ENCODE measurements around the gene DZIP1.

DZIP1 gene

GRCh38 chr13:95659500-95659899, 15.0 kb upstream of the DZIP1 start:
- Histone ChIP-seq H3K36me3 (ENCODE audit: insufficient read depth, low read length) (no peaks in the 10 kb centered on the region), H3K9me3 (ENCODE audit: control insufficient read depth, insufficient read depth, low read length) (peaks cover 4% of the 10 kb centered on the region; the same call in 1 of the 2 replicates), H3K9ac (ENCODE audit: low read depth, low read length) (no peak overlapping the region), H3K4me1 (ENCODE audit: insufficient read depth, low read length) (no peaks in the 10 kb centered on the region)

GRCh38 chr13:95656386-95657015, 12.0 kb upstream of the DZIP1 start:
- H3K36me3 ChIP-seq (ENCODE audit: insufficient read depth, low read length), result no peaks in the 10 kb centered on the region
- H3K9ac ChIP-seq (ENCODE audit: low read depth, low read length), result no peak overlapping the region
- H3K9me3 ChIP-seq (ENCODE audit: control insufficient read depth, insufficient read depth, low read length), result peaks cover 3% of the 10 kb centered on the region; the same call in 1 of the 2 replicates
- peaks cover 6% of the 10 kb centered on the region; the same call in 1 of the 2 replicates for H3K4me1 ChIP-seq (ENCODE audit: insufficient read depth, low read length)

GRCh38 chr13:95652821-95653220, 8.3 kb upstream of the DZIP1 start:
- H3K9me3 ChIP-seq (ENCODE audit: control insufficient read depth, insufficient read depth, low read length), result peaks cover 3% of the 10 kb centered on the region
- H3K9ac ChIP-seq (ENCODE audit: low read depth, low read length), result no peak overlapping the region
- H3K36me3 ChIP-seq (ENCODE audit: insufficient read depth, low read length), result no peaks in the 10 kb centered on the region
- H3K4me1 ChIP-seq (ENCODE audit: insufficient read depth, low read length), result peaks cover 6% of the 10 kb centered on the region; the same call in 1 of the 2 replicates

GRCh38 chr13:95652244-95652764, 7.8 kb upstream of the DZIP1 start:
- H3K9ac ChIP-seq (ENCODE audit: low read depth, low read length), result no peak overlapping the region
- peaks cover 6% of the 10 kb centered on the region; the same call in 1 of the 2 replicates for H3K4me1 ChIP-seq (ENCODE audit: insufficient read depth, low read length)
- H3K36me3 ChIP-seq (ENCODE audit: insufficient read depth, low read length), result no peaks in the 10 kb centered on the region
- H3K9me3 ChIP-seq (ENCODE audit: control insufficient read depth, insufficient read depth, low read length), result peaks cover 3% of the 10 kb centered on the region

- Histone ChIP-seq H3K36me3 (ENCODE audit: insufficient read depth, low read length) (no peaks in the 10 kb centered on the region), H3K9ac (ENCODE audit: low read depth, low read length) (no peak overlapping the region), H3K4me1 (ENCODE audit: insufficient read depth, low read length) (peaks cover 6% of the 10 kb centered on the region; the same call in 1 of the 2 replicates), H3K9me3 (ENCODE audit: control insufficient read depth, insufficient read depth, low read length) (peaks cover 3% of the 10 kb centered on the region)
Measured at GRCh38 chr13:95650696-95651095, 6.2 kb upstream of the DZIP1 start.

GRCh38 chr13:95647321-95647720, 2.8 kb upstream of the DZIP1 start:
- Histone ChIP-seq H3K36me3 (ENCODE audit: insufficient read depth, low read length) (no peaks in the 10 kb centered on the region), H3K9me3 (ENCODE audit: control insufficient read depth, insufficient read depth, low read length) (peaks cover 3% of the 10 kb centered on the region)

GRCh38 chr13:95643936-95644598, 439 bp downstream of the DZIP1 start:
- Histone ChIP-seq H3K9me3 (ENCODE audit: control insufficient read depth, insufficient read depth, low read length) (no peaks in the 10 kb centered on the region; the same call in 1 of the 2 replicates), H3K4me1 (ENCODE audit: insufficient read depth, low read length) (peaks cover 6% of the 10 kb centered on the region; the same call in 1 of the 2 replicates), H3K36me3 (ENCODE audit: insufficient read depth, low read length) (no peaks in the 10 kb centered on the region), H3K9ac (ENCODE audit: low read depth, low read length) (peak overlapping the region; percentile 77)

More at GRCh38 chr13:95647321-95647720, 2.8 kb upstream of the DZIP1 start:
- Histone ChIP-seq H3K9ac (ENCODE audit: low read depth, low read length) (no peak overlapping the region), H3K4me1 (ENCODE audit: insufficient read depth, low read length) (peaks cover 5% of the 10 kb centered on the region; the same call in 1 of the 2 replicates)

GRCh38 chr13:95643571-95643935, 953 bp downstream of the DZIP1 start:
- Histone ChIP-seq H3K9ac (ENCODE audit: low read depth, low read length) (peak overlapping the region; percentile 77), H3K36me3 (ENCODE audit: insufficient read depth, low read length) (no peaks in the 10 kb centered on the region), H3K4me1 (ENCODE audit: insufficient read depth, low read length) (peaks cover 6% of the 10 kb centered on the region; the same call in 1 of the 2 replicates), H3K9me3 (ENCODE audit: control insufficient read depth, insufficient read depth, low read length) (no peaks in the 10 kb centered on the region)

GRCh38 chr13:95642999-95643398, 1.5 kb downstream of the DZIP1 start:
- Histone ChIP-seq H3K9ac (ENCODE audit: low read depth, low read length) (peak overlapping the region; percentile 77; the same call in 1 of the 2 replicates), H3K9me3 (ENCODE audit: control insufficient read depth, insufficient read depth, low read length) (no peaks in the 10 kb centered on the region)

GRCh38 chr13:95642028-95642621, 2.4 kb downstream of the DZIP1 start:
- H3K36me3 ChIP-seq (ENCODE audit: insufficient read depth, low read length), result peaks cover 4% of the 10 kb centered on the region; the same call in 1 of the 2 replicates
- H3K9me3 ChIP-seq (ENCODE audit: control insufficient read depth, insufficient read depth, low read length), result no peaks in the 10 kb centered on the region
- H3K9ac ChIP-seq (ENCODE audit: low read depth, low read length), result peak overlapping the region; percentile 38; the same call in 1 of the 2 replicates
- peaks cover 6% of the 10 kb centered on the region; the same call in 1 of the 2 replicates for H3K4me1 ChIP-seq (ENCODE audit: insufficient read depth, low read length)

More at GRCh38 chr13:95642999-95643398, 1.5 kb downstream of the DZIP1 start:
- Histone ChIP-seq H3K4me1 (ENCODE audit: insufficient read depth, low read length) (peaks cover 6% of the 10 kb centered on the region; the same call in 1 of the 2 replicates), H3K36me3 (ENCODE audit: insufficient read depth, low read length) (no peaks in the 10 kb centered on the region)

GRCh38 chr13:95641291-95642027, 3.0 kb downstream of the DZIP1 start:
- H3K4me1 ChIP-seq (ENCODE audit: insufficient read depth, low read length), result peaks cover 6% of the 10 kb centered on the region; the same call in 1 of the 2 replicates
- peak overlapping the region; percentile 38; the same call in 1 of the 2 replicates for H3K9ac ChIP-seq (ENCODE audit: low read depth, low read length)
- no peaks in the 10 kb centered on the region for H3K9me3 ChIP-seq (ENCODE audit: control insufficient read depth, insufficient read depth, low read length)
- peaks cover 4% of the 10 kb centered on the region; the same call in 1 of the 2 replicates for H3K36me3 ChIP-seq (ENCODE audit: insufficient read depth, low read length)

- Histone ChIP-seq H3K4me1 (ENCODE audit: insufficient read depth, low read length) (no peaks in the 10 kb centered on the region), H3K36me3 (ENCODE audit: insufficient read depth, low read length) (peaks cover 4% of the 10 kb centered on the region; the same call in 1 of the 2 replicates), H3K9ac (ENCODE audit: low read depth, low read length) (no peak overlapping the region), H3K9me3 (ENCODE audit: control insufficient read depth, insufficient read depth, low read length) (no peaks in the 10 kb centered on the region)
Measured at GRCh38 chr13:95636853-95637252, 7.7 kb downstream of the DZIP1 start.

GRCh38 chr13:95630593-95630992, 13.9 kb downstream of the DZIP1 start:
- Histone ChIP-seq H3K9ac (ENCODE audit: low read depth, low read length) (no peak overlapping the region), H3K4me1 (ENCODE audit: insufficient read depth, low read length) (no peaks in the 10 kb centered on the region), H3K36me3 (ENCODE audit: insufficient read depth, low read length) (peaks cover 6% of the 10 kb centered on the region; the same call in 1 of the 2 replicates), H3K9me3 (ENCODE audit: control insufficient read depth, insufficient read depth, low read length) (no peaks in the 10 kb centered on the region)

- H3K4me1 ChIP-seq (ENCODE audit: insufficient read depth, low read length), result no peaks in the 10 kb centered on the region
- peaks cover 6% of the 10 kb centered on the region; the same call in 1 of the 2 replicates for H3K36me3 ChIP-seq (ENCODE audit: insufficient read depth, low read length)
- no peaks in the 10 kb centered on the region for H3K9me3 ChIP-seq (ENCODE audit: control insufficient read depth, insufficient read depth, low read length)
- H3K9ac ChIP-seq (ENCODE audit: low read depth, low read length), result no peak overlapping the region
Measured at GRCh38 chr13:95629071-95629470, 15.4 kb downstream of the DZIP1 start.

Measured in ES-I3 (cell line).